Gastroesophageal sphincter (tissue), 3 donors: ENCODE results near the gene CUX1.

Experiments
- EP300 ChIP-seq: sonication (generic); formaldehyde crosslinking; IDR thresholded peaks from one replicate; pipeline ENCODE4 v1.6.1; 2017; ENCODE audit warnings: antibody characterized with exemption, mild to moderate bottlenecking
- POLR2AphosphoS5 ChIP-seq: sonication (generic); formaldehyde crosslinking; IDR thresholded peaks from one replicate; pipeline ENCODE4 v1.6.1; 2017; ENCODE audit warnings: antibody characterized with exemption
- TF ChIP-seq, protein P1 (sequence below), 4 experiments: fragments of 200-600 bp in 2 of 4; fragments of 450-650 bp in 2 of 4; sonication (generic) in 1 of 4; IDR thresholded peaks; one replicate each; pipeline ENCODE4 v1.5.1; 2017 to 2019; ENCODE audit warnings: antibody characterized with exemption in 4 of 4, mild to moderate bottlenecking in 2 of 4, moderate library complexity in 2 of 4

DNA sequence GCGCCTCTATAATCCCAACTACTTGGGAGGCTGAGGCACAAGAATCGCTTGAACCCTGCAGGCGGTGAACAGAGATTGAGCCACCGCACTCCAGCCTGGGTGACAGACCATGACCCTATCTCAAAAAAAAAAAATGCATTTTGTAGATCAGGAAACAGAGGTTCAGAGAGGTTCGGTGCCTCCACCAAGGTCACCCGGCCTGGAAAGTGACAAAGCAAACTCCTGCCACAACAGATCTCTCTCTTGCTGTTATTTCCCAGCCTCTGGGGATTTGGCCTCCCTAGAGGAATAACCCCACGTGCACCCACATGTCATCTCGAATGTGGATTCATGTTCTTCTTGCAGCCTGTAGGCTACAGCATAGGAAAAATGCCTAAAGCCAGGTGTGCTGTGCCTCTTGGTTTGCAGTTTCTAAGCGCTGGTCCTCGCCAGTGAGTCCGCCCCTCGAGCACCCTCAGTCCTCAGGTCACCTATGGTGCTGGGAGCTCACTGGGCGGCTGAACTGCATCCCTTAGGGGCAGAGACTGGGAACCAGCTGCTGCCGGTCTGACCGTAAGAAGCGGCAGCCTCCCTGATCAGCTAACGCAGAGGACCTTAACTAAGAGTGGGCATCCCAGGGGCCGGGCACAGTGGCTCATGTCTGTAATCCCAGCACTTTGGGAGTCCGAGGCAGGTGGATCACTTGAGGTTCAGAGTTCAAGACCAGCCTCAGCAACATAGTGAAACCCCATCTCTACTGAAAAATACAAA, 417.6 kb downstream of the CUX1 start:
- TF ChIP-seq, protein P1, sequence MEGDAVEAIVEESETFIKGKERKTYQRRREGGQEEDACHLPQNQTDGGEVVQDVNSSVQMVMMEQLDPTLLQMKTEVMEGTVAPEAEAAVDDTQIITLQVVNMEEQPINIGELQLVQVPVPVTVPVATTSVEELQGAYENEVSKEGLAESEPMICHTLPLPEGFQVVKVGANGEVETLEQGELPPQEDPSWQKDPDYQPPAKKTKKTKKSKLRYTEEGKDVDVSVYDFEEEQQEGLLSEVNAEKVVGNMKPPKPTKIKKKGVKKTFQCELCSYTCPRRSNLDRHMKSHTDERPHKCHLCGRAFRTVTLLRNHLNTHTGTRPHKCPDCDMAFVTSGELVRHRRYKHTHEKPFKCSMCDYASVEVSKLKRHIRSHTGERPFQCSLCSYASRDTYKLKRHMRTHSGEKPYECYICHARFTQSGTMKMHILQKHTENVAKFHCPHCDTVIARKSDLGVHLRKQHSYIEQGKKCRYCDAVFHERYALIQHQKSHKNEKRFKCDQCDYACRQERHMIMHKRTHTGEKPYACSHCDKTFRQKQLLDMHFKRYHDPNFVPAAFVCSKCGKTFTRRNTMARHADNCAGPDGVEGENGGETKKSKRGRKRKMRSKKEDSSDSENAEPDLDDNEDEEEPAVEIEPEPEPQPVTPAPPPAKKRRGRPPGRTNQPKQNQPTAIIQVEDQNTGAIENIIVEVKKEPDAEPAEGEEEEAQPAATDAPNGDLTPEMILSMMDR (IDR thresholded peaks at IDR 0.05): no peak
- TF ChIP-seq POLR2AphosphoS5 (no peak), EP300 (no peak)
